GM10248 (cell line): ENCODE measurements around the gene MIEF1.
A peak's percentile ranks its signal among the peaks of the same experiment; 100 is the strongest.

Source experiments
- CTCF ChIA-PET: fragments of 300-600 bp; sonication (Branson Sonifier 250); formaldehyde crosslinking; extraction: SDS; loops from one replicate; lab custom pipeline; 2021; ENCODE audit warnings: antibody characterized with exemption; lab: Yijun Ruan, JAX
- POLR2A ChIA-PET: fragments of 350-650 bp; sonication (Branson Sonifier 250); formaldehyde crosslinking; extraction: SDS; loops from one replicate; lab custom pipeline; 2020; ENCODE audit warnings: antibody characterized with exemption; lab: Yijun Ruan, JAX
- DNase-seq: peaks from one replicate; pipeline ENCODE4 v3.0.0; 2012; ENCODE audit errors: extremely low spot score
- CTCF ChIP-seq: IDR thresholded peaks from 2 replicates; pipeline ENCODE4 v1.5.1; 2012; ENCODE audit warnings: mild to moderate bottlenecking, low read depth; ENCODE audit errors: extremely low read depth, missing control alignments, control extremely low read depth

The MIEF1 gene

GRCh38 chr22:39528681-39529486, 26.8 kb downstream of the MIEF1 start:
- ChIA-PET POLR2A (interaction anchor here (0.6 to 4.9 kb wide), 6 partner anchors 8 to 218 kb away, joined by 3 to 35 read pairs (median 4); partner anchors contain the start of genes ATF4 and RPL3), CTCF (interaction anchor here (0.6 to 6.1 kb wide), 51 partner anchors 8 to 659 kb away, joined by 3 to 115 read pairs (median 5); partner anchors contain the start of genes ATF4, MIEF1, RPL3 and TAB1)

DNA sequence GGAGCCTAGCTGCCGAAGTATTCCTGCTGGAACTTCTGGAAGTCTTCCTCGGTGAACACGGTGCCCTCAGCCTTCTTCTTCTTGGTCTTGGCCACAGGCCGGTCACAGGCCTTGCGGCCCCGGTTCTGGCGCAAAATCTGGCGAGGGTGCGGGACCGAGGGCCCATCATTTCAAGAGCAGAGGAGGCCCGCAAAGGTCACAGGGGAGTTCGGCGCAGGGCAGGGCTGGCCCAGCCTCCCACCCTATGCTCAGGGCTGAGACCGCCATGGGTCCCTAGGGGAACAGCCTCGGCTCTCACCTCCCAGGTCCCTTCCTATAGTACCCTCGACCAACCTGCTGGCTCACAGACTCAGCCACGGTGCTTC, 27.4 kb downstream of the MIEF1 start:
- TF ChIP-seq CTCF = no peak
- ChIA-PET POLR2A (interaction anchor here (1.1 to 4.9 kb wide), 3 partner anchors 8 to 211 kb away, joined by 5 to 35 read pairs (median 25); partner anchors contain the start of genes ATF4 and RPL3), CTCF (interaction anchor here (0.7 to 6.1 kb wide), 44 partner anchors 9 to 660 kb away, joined by 3 to 115 read pairs (median 6); partner anchors contain the start of genes ATF4, MIEF1, RPL3 and TAB1)
- DNase-seq = no peak

More at GRCh38 chr22:39528681-39529486, 26.8 kb downstream of the MIEF1 start:
- DNase-seq = peak; percentile 84
- TF ChIP-seq CTCF = peak; percentile 100

DNA sequence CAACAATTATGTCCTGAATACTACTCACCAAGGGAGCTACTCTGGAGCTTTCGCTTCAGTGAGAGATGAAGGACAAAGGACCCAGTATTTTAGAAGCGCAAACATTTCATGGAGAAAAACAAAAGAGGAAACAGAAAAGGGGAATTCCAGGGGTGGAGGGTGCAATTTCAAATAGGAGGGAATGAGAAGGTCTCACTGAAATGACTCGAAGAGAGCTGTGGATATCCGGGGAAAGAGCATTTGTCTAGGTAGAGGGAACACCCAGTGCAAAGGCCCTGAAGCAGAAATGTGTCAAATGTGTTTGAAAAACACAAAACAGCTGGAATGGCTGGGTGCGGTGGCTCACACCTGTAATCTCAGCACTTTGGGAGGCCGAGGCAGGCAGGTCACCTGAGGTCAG, 28.0 kb downstream of the MIEF1 start:
- no peak for TF ChIP-seq CTCF
- DNase-seq = no peak
- CTCF ChIA-PET = interaction anchor here (0.8 to 6.1 kb wide), 14 partner anchors 10 to 761 kb away, joined by 3 to 115 read pairs (median 12); partner anchors contain the start of genes ATF4, RPL3 and TAB1
- POLR2A ChIA-PET = interaction anchor here (4.9 kb wide), 1 partner anchor 212 kb away, joined by 35 read pairs; the partner anchor contains the start of gene RPL3

GRCh38 chr22:39530692-39531331, 28.7 kb downstream of the MIEF1 start:
- CTCF ChIA-PET = interaction anchor here (0.8 to 6.1 kb wide), 8 partner anchors 10 to 762 kb away, joined by 3 to 115 read pairs (median 36); partner anchors contain the start of genes ATF4 and RPL3
- TF ChIP-seq CTCF = no peak
- POLR2A ChIA-PET = interaction anchor here (0.7 to 4.9 kb wide), 4 partner anchors 10 to 513 kb away, joined by 3 to 35 read pairs (median 6); partner anchors contain the start of genes ATF4 and RPL3
- no peak for DNase-seq

GRCh38 chr22:39532215-39533073, 30.4 kb downstream of the MIEF1 start, which contains the start of gene RPS19BP1:
Gene RPS19BP1, minus strand, starts transcription at chr22:39532748. Its CDS starts 10 bp downstream, at chr22:39532738.
- ChIA-PET CTCF (interaction anchor here (0.7 to 16.2 kb wide), 6 partner anchors 18 to 498 kb away, joined by 3 to 419 read pairs (median 42); no protein-coding TSS in a partner anchor), POLR2A (interaction anchor here (0.7 to 1.9 kb wide), 4 partner anchors 10 to 512 kb away, joined by 3 to 11 read pairs (median 8); partner anchors contain the start of genes ATF4 and RPL3)

More at GRCh38 chr22:39532215-39533073, 30.4 kb downstream of the MIEF1 start, which contains the start of gene RPS19BP1:
- DNase-seq = peak; percentile 96
- no peak for TF ChIP-seq CTCF
